Measurements from ENCODE around the gene ZC3H12A.

ZC3H12A gene

DNA sequence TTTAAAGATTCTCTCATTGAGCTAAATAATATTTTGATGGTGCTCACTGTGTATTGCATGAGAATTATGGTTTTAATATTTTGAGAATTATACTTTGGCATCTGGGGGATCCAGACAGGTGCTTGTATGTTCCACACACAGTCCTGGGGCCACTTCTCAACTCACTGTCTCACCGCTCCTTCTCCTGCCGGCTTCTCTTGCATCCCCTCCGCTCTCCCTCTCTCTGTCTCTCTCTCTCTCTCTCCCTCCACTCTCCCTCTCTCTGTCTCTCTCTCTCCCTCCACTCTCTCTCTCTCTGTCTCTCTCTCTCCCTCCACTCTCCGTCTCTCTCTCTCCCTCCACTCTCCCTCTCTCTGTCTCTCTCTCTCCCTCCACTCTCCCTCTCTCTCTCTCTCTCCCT lies 32.2 kb upstream of the ZC3H12A start:
- Histone ChIP-seq H3K4me1 (no peaks in the 10 kb centered on the region), H3K27ac (no peak overlapping the region), H3K4me2 (ENCODE audit: low read length) (no peak overlapping the region), H2AFZ (no peak overlapping the region), H3K9me3 (ENCODE audit: control insufficient read depth, low read length) (no peaks in the 10 kb centered on the region), H3K36me3 (ENCODE audit: control insufficient read depth, insufficient read depth, low read length) (no peaks in the 10 kb centered on the region), H3K4me3 (ENCODE audit: low read depth, low read length) (no peak overlapping the region), H3K27me3 (ENCODE audit: control insufficient read depth, insufficient read depth, low read length) (no peaks in the 10 kb centered on the region), H3K9ac (no peak overlapping the region), H3K79me2 (no peaks in the 10 kb centered on the region)
- no peak for TF ChIP-seq CTCF (IDR thresholded peaks at IDR 0.05)

GRCh38 chr1:37442644-37443043 lies 31.7 kb upstream of the ZC3H12A start:
- no peaks in the 10 kb centered on the region for H3K79me2 ChIP-seq
- no peaks in the 10 kb centered on the region for H3K36me3 ChIP-seq (ENCODE audit: control insufficient read depth, insufficient read depth, low read length)
- no peak overlapping the region for H2AFZ ChIP-seq
- TF ChIP-seq CTCF (IDR thresholded peaks at IDR 0.05): no peak
- no peak overlapping the region for H3K4me3 ChIP-seq (ENCODE audit: low read depth, low read length)
- H3K27ac ChIP-seq: no peak overlapping the region
- H3K27me3 ChIP-seq (ENCODE audit: control insufficient read depth, insufficient read depth, low read length): no peaks in the 10 kb centered on the region
- no peaks in the 10 kb centered on the region for H3K4me1 ChIP-seq
- no peak overlapping the region for H3K9ac ChIP-seq
- no peaks in the 10 kb centered on the region for H3K9me3 ChIP-seq (ENCODE audit: control insufficient read depth, low read length)
- H3K4me2 ChIP-seq (ENCODE audit: low read length): no peak overlapping the region

- Histone ChIP-seq H2AFZ (no peak overlapping the region), H3K27me3 (ENCODE audit: control insufficient read depth, insufficient read depth, low read length) (no peaks in the 10 kb centered on the region), H3K9ac (no peak overlapping the region), H3K4me1 (no peaks in the 10 kb centered on the region), H3K27ac (no peak overlapping the region), H3K4me2 (ENCODE audit: low read length) (no peak overlapping the region), H3K9me3 (ENCODE audit: control insufficient read depth, low read length) (no peaks in the 10 kb centered on the region), H3K36me3 (ENCODE audit: control insufficient read depth, insufficient read depth, low read length) (no peaks in the 10 kb centered on the region), H3K79me2 (no peaks in the 10 kb centered on the region), H3K4me3 (ENCODE audit: low read depth, low read length) (no peak overlapping the region)
- TF ChIP-seq CTCF (IDR thresholded peaks at IDR 0.05): no peak
Measured at GRCh38 chr1:37446874-37447273, 27.5 kb upstream of the ZC3H12A start.

GRCh38 chr1:37448185-37448584 lies 26.2 kb upstream of the ZC3H12A start:
- Histone ChIP-seq H3K4me2 (ENCODE audit: low read length) (no peak overlapping the region), H3K27me3 (ENCODE audit: control insufficient read depth, insufficient read depth, low read length) (no peaks in the 10 kb centered on the region), H3K9ac (no peak overlapping the region), H3K4me1 (no peaks in the 10 kb centered on the region), H3K36me3 (ENCODE audit: control insufficient read depth, insufficient read depth, low read length) (no peaks in the 10 kb centered on the region), H2AFZ (no peak overlapping the region), H3K27ac (no peak overlapping the region), H3K9me3 (ENCODE audit: control insufficient read depth, low read length) (no peaks in the 10 kb centered on the region), H3K4me3 (ENCODE audit: low read depth, low read length) (no peak overlapping the region), H3K79me2 (no peaks in the 10 kb centered on the region)
- no peak for TF ChIP-seq CTCF (IDR thresholded peaks at IDR 0.05)

DNA sequence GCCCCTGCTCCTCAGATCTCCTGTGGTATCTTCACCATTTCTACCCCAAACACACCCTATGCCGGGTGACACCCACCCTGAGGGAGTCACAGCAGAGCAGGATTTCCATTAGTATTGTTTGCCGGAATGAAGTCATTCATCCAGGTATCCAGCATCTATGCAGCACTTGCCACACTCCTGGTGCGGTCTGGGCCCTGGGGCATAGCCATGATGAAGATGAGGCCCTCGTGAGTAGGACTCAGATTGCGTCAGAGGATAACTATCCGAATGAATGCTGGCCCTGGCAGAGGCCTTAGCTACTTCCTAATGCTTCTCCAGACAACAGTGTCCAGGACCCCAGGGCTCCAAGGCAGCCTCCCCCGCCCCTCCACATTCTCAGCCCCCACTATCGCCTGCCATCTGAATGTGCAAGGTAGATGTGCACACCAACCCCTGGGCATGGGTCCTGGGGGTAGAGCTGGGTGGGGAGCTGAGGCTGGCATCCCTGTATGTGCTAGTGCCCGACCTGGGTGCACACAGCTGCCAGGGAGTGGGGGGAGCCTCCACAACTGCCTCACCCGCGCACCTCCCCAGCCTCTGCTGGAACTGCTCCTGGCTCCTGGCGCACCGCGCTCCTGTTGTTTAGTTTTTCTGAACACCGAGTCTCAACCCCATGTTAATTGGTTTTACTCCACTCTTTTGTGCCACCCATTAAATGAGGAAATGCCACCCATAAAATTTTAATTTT lies 25.5 kb upstream of the ZC3H12A start:
- Histone ChIP-seq H3K36me3 (ENCODE audit: control insufficient read depth, insufficient read depth, low read length) (no peaks in the 10 kb centered on the region), H3K4me2 (ENCODE audit: low read length) (no peak overlapping the region), H2AFZ (no peak overlapping the region), H3K79me2 (no peaks in the 10 kb centered on the region), H3K27me3 (ENCODE audit: control insufficient read depth, insufficient read depth, low read length) (no peaks in the 10 kb centered on the region), H3K9me3 (ENCODE audit: control insufficient read depth, low read length) (no peaks in the 10 kb centered on the region), H3K4me1 (no peaks in the 10 kb centered on the region), H3K27ac (no peak overlapping the region), H3K9ac (no peak overlapping the region), H3K4me3 (ENCODE audit: low read depth, low read length) (no peak overlapping the region)
- no peak for TF ChIP-seq CTCF (IDR thresholded peaks at IDR 0.05)
